ENCODE results near the gene SLC12A1.

SLC12A1 gene

DNA sequence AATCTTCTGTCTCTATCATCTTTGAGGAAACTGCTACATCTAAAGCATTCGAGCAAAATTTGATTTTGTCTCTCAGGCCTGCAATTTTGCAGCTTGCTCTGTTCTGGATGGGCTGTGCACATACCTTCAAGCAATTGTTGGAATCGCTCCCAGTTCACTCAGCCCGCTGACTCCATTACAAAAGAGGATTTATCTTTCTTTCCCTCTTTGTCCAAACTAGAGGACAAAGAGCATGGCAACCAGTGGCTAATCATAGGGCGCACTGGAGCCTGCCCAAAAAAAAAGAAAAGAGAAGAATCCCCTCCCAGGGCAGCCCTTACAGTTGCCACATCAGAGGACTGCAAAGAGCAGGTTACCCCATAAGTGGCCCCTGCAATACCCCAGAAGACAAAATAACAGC lies 76.1 kb downstream of the SLC12A1 start:
- H3K36me3 ChIP-seq (ENCODE audit: control insufficient read depth, insufficient read depth, low read length, severe bottlenecking), result no peaks in the 10 kb centered on the region
- DNase-seq (ENCODE audit: low read depth), result no peak
- H3K4me3 ChIP-seq (ENCODE audit: low read length), result no peak overlapping the region
- H3K27me3 ChIP-seq (replicated peaks; ENCODE audit: control insufficient read depth, insufficient read depth, low read length), result no peaks in the 10 kb centered on the region
- H3K9me3 ChIP-seq (ENCODE audit: control insufficient read depth, low read length), result no peaks in the 10 kb centered on the region
- H3K9ac ChIP-seq (ENCODE audit: low read length), result no peak overlapping the region
- H3K4me1 ChIP-seq (ENCODE audit: control insufficient read depth, insufficient read depth, low read length), result peaks cover 5% of the 10 kb centered on the region

DNA sequence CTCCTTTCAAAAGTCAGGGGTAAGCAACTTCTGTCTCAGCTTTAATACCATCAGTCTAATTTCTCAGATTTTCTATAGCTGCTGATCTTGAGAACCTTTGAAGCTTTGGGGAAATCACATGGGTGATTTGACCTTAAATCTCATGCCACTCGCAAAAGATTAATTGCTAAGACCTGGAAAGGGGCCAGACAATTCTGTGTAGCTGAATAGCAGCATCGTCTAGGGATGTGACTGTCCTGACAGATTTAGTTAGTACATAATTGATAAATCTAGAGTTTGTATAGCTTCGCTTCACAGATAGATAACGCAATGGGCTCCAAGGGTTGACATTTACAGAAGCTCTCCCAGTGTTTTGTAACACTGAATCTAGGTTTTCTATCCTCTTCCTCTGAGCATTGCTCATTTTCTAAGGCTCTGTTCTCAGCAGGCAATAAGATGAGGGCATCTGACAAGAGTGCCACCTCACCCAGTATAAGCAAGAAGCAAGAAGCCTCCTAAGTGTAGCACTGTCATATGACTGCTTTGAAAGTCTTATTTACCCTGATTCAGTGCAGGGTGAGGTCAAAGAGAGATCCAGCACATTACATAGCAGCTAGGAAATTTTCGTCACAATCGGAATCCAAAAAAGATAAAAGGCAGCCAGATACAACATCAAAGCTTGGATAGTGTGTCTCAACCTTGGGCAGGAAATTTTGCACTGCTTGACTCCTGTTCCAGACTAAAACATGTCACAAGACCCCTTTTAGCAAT lies 77.5 kb downstream of the SLC12A1 start:
- no peak for DNase-seq (ENCODE audit: low read depth)
- Histone ChIP-seq H3K36me3 (ENCODE audit: control insufficient read depth, insufficient read depth, low read length, severe bottlenecking) (no peaks in the 10 kb centered on the region), H3K4me1 (ENCODE audit: control insufficient read depth, insufficient read depth, low read length) (peaks cover 5% of the 10 kb centered on the region), H3K9me3 (ENCODE audit: control insufficient read depth, low read length) (no peaks in the 10 kb centered on the region), H3K27me3 (replicated peaks; ENCODE audit: control insufficient read depth, insufficient read depth, low read length) (no peaks in the 10 kb centered on the region), H3K4me3 (ENCODE audit: low read length) (no peak overlapping the region), H3K9ac (ENCODE audit: low read length) (no peak overlapping the region)

DNA sequence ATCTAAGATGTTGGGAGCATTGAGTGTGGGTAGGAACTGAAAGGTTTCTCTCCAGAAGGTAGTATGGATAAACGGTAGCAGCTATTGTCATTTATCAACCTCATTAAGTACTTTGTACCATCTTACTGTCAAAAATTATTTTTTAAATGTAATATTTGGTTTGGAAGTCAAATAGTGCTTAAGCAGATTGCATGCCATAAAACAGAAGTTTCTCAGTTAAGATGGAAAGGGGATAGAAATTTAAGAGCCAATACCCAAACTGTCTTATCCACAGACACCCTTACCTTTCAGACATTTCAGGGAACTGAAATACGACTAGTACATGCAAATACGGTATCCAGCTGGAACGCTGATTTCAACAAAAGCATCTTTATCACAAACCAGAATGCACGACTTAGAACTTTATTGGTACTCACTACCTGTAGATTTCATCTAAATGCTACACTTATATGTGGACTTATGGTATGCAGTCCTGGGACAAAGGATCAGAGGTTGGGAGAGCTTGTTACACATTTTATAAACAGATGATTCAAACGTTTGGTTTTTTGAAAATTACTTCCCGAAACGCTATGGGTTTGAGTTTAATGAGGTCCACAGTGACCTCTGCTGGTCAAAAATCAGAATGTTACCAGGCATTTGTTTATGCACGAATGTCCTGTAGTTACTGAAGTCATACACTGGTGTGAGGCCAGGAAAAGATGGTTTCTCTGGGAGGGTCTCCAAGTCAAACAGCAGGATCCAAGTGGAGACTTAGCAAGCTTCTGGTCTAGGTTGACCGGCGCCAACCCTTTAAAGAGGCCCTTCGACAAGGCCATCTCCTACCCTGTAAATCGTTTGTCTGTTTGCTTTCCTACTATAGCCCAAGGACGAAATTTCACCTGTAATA lies 79.5 kb downstream of the SLC12A1 start:
- peak overlapping the region; percentile 67 for H3K4me3 ChIP-seq (ENCODE audit: low read length)
- no peaks in the 10 kb centered on the region for H3K36me3 ChIP-seq (ENCODE audit: control insufficient read depth, insufficient read depth, low read length, severe bottlenecking)
- H3K9ac ChIP-seq (ENCODE audit: low read length), result peak overlapping the region; percentile 39
- no peaks in the 10 kb centered on the region for H3K9me3 ChIP-seq (ENCODE audit: control insufficient read depth, low read length)
- peak; percentile 92 for DNase-seq (ENCODE audit: low read depth)
- H3K27me3 ChIP-seq (replicated peaks; ENCODE audit: control insufficient read depth, insufficient read depth, low read length), result no peaks in the 10 kb centered on the region
- H3K4me1 ChIP-seq (ENCODE audit: control insufficient read depth, insufficient read depth, low read length), result peaks cover 5% of the 10 kb centered on the region

DNA sequence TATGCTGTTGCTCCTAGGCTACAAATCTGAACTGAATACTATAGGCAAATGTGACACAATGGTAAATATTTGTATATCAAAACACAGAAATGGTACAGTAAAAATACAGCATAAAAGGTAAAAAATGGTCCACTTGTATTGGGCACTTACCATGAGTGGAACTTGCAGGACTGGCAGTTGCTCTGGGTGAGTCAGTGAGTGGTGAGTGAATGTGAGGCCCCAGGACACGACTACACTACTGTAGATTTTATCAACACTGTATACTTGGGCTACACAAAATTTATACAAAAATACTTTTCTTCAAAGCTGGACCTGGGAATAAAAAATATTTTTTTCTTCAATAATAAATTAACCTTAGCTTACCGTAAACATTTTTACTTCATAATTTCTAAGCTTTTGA lies 83.5 kb downstream of the SLC12A1 start:
- no peaks in the 10 kb centered on the region for H3K9me3 ChIP-seq (ENCODE audit: control insufficient read depth, low read length)
- no peaks in the 10 kb centered on the region for H3K27me3 ChIP-seq (replicated peaks; ENCODE audit: control insufficient read depth, insufficient read depth, low read length)
- H3K4me3 ChIP-seq (ENCODE audit: low read length), result no peak overlapping the region
- H3K36me3 ChIP-seq (ENCODE audit: control insufficient read depth, insufficient read depth, low read length, severe bottlenecking), result no peaks in the 10 kb centered on the region
- H3K4me1 ChIP-seq (ENCODE audit: control insufficient read depth, insufficient read depth, low read length), result peaks cover 5% of the 10 kb centered on the region
- no peak overlapping the region for H3K9ac ChIP-seq (ENCODE audit: low read length)
- DNase-seq (ENCODE audit: low read depth), result peak; percentile 12

DNA sequence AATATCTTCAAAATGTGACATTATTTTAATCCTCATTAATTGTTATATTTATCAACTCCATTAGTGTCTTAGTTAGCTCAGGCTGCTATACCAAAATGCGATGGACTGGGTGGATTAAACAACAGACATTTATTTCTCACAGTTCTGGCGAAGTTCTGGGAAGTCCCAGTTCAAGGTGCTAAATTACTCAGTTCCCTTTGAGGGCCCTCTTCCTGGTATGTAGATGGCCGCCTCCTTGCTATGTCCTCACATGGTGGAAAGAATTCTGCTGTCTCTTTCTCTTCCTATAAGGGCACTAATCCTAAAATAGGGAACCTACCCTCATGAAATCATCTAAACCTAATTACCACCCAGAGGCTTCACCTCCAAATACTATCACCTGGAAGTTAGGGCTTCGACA lies 86.4 kb downstream of the SLC12A1 start:
- no peaks in the 10 kb centered on the region for H3K27me3 ChIP-seq (replicated peaks; ENCODE audit: control insufficient read depth, insufficient read depth, low read length)
- DNase-seq (ENCODE audit: low read depth), result no peak
- H3K4me3 ChIP-seq (ENCODE audit: low read length), result no peak overlapping the region
- no peaks in the 10 kb centered on the region for H3K9me3 ChIP-seq (ENCODE audit: control insufficient read depth, low read length)
- H3K36me3 ChIP-seq (ENCODE audit: control insufficient read depth, insufficient read depth, low read length, severe bottlenecking), result no peaks in the 10 kb centered on the region
- H3K4me1 ChIP-seq (ENCODE audit: control insufficient read depth, insufficient read depth, low read length), result no peaks in the 10 kb centered on the region
- no peak overlapping the region for H3K9ac ChIP-seq (ENCODE audit: low read length)

DNA sequence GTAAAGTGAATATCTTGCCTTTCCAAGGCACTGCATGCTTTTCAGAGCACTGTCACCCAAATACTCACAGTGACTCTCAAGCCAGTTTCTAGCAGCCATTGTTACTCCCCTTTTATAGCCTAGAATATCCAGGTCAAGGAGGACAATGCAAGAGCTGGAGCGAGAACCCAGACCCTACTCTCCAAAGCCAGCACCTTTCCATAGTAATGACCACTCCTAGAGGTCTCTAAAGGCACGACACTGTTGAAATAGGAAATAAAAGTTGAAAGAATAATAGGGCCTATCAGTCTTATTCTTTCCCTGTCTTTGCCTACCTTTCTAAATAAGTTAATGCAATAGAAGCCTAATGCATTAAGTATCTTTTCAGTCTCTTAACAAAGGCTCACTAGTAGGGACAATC lies 91.6 kb downstream of the SLC12A1 start:
- no peaks in the 10 kb centered on the region for H3K27me3 ChIP-seq (replicated peaks; ENCODE audit: control insufficient read depth, insufficient read depth, low read length)
- H3K9me3 ChIP-seq (ENCODE audit: control insufficient read depth, low read length), result no peaks in the 10 kb centered on the region
- DNase-seq (ENCODE audit: low read depth), result no peak
- H3K4me3 ChIP-seq (ENCODE audit: low read length), result no peak overlapping the region
- no peak overlapping the region for H3K9ac ChIP-seq (ENCODE audit: low read length)
- no peaks in the 10 kb centered on the region for H3K4me1 ChIP-seq (ENCODE audit: control insufficient read depth, insufficient read depth, low read length)
- no peaks in the 10 kb centered on the region for H3K36me3 ChIP-seq (ENCODE audit: control insufficient read depth, insufficient read depth, low read length, severe bottlenecking)

DNA sequence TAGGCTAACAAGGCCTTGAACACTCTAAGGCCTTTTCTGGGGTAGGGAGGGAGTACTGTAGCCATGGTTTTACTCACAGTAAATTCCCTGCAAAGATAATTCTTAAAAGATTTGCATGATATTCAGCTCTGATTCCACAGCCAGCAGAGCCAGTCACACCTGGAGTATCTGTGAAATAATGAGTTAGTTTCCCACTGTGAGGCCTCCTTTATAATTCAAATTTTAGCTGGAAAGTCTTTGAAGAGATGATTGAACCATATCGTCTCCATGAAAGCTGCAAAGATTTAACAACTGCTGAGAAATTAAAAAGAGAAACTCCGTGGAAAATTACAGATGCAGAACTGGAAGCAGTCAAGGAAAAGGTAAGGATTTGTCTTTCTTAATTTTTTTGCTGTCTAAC lies 92.8 kb downstream of the SLC12A1 start:
- H3K27me3 ChIP-seq (replicated peaks; ENCODE audit: control insufficient read depth, insufficient read depth, low read length), result no peaks in the 10 kb centered on the region
- H3K9me3 ChIP-seq (ENCODE audit: control insufficient read depth, low read length), result no peaks in the 10 kb centered on the region
- no peak overlapping the region for H3K4me3 ChIP-seq (ENCODE audit: low read length)
- no peaks in the 10 kb centered on the region for H3K4me1 ChIP-seq (ENCODE audit: control insufficient read depth, insufficient read depth, low read length)
- no peak overlapping the region for H3K9ac ChIP-seq (ENCODE audit: low read length)
- no peak for DNase-seq (ENCODE audit: low read depth)
- H3K36me3 ChIP-seq (ENCODE audit: control insufficient read depth, insufficient read depth, low read length, severe bottlenecking), result no peaks in the 10 kb centered on the region

DNA sequence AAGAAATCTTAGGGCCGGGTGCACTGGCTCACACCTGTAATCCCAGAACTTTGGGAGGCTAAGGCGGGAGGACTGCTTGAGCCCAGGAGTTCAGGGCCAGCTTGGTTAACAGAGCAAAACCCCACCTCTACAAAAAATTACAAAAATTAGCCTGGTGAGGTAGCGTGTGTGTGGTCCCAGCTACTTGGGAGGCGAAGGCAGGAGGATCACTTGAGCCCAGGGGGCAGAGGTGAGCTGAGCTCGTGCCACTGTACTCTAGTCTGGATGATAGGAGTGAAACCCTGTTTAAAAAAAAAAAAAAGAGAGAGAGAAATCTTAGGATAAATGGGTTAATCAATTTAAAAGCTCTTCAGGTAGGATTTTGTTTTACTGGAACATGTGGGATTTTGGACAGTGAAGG lies 93.9 kb downstream of the SLC12A1 start:
- H3K4me1 ChIP-seq (ENCODE audit: control insufficient read depth, insufficient read depth, low read length), result no peaks in the 10 kb centered on the region
- no peak for DNase-seq (ENCODE audit: low read depth)
- no peak overlapping the region for H3K9ac ChIP-seq (ENCODE audit: low read length)
- H3K4me3 ChIP-seq (ENCODE audit: low read length), result no peak overlapping the region
- H3K36me3 ChIP-seq (ENCODE audit: control insufficient read depth, insufficient read depth, low read length, severe bottlenecking), result no peaks in the 10 kb centered on the region
- no peaks in the 10 kb centered on the region for H3K9me3 ChIP-seq (ENCODE audit: control insufficient read depth, low read length)
- no peaks in the 10 kb centered on the region for H3K27me3 ChIP-seq (replicated peaks; ENCODE audit: control insufficient read depth, insufficient read depth, low read length)

DNA sequence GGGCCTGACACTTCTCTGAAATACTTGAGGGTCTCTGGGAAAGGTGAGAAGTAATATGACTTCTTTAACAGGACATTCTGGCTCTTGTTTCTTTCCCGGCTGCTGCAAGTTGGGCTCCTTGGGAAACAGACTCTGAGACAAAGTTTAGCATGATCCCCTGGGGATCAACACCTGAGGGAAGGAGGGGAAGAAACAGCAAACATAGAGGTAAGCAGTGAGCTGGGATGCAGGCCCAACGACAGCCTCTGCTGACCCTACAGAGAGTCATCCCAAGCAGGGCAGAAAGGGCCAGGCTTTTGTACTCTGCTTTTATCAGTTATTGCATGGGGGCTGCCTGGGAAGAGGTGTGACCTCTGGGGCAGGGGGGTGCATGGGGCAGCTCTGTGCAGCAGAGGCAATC lies 98.3 kb downstream of the SLC12A1 start:
- Histone ChIP-seq H3K9me3 (ENCODE audit: control insufficient read depth, low read length) (no peaks in the 10 kb centered on the region), H3K9ac (ENCODE audit: low read length) (no peak overlapping the region), H3K36me3 (ENCODE audit: control insufficient read depth, insufficient read depth, low read length, severe bottlenecking) (no peaks in the 10 kb centered on the region), H3K27me3 (replicated peaks; ENCODE audit: control insufficient read depth, insufficient read depth, low read length) (no peaks in the 10 kb centered on the region), H3K4me1 (ENCODE audit: control insufficient read depth, insufficient read depth, low read length) (no peaks in the 10 kb centered on the region), H3K4me3 (ENCODE audit: low read length) (no peak overlapping the region)
- no peak for DNase-seq (ENCODE audit: low read depth)

DNA sequence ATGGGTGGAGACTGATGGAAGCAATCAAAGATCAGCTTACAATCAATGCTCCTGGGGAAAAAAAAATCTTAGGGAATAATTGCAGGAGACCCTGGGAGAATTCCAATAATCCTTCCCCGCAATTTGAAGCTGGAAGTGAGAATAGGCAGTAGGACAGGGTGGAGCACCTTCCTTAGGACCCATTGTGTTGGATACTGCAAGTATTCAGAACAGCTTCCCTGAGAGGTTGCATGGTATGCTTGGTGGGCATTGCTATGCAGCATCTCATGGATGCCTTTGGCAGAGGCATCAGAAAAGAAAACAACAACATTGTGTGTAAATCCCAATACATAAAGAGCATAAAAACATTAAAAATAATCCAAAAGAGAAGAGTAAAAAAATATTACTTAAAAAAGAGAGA lies 100.5 kb downstream of the SLC12A1 start:
- no peaks in the 10 kb centered on the region for H3K4me1 ChIP-seq (ENCODE audit: control insufficient read depth, insufficient read depth, low read length)
- H3K9ac ChIP-seq (ENCODE audit: low read length), result no peak overlapping the region
- no peaks in the 10 kb centered on the region for H3K36me3 ChIP-seq (ENCODE audit: control insufficient read depth, insufficient read depth, low read length, severe bottlenecking)
- H3K9me3 ChIP-seq (ENCODE audit: control insufficient read depth, low read length), result no peaks in the 10 kb centered on the region
- H3K27me3 ChIP-seq (replicated peaks; ENCODE audit: control insufficient read depth, insufficient read depth, low read length), result no peaks in the 10 kb centered on the region
- no peak overlapping the region for H3K4me3 ChIP-seq (ENCODE audit: low read length)
- no peak for DNase-seq (ENCODE audit: low read depth)

DNA sequence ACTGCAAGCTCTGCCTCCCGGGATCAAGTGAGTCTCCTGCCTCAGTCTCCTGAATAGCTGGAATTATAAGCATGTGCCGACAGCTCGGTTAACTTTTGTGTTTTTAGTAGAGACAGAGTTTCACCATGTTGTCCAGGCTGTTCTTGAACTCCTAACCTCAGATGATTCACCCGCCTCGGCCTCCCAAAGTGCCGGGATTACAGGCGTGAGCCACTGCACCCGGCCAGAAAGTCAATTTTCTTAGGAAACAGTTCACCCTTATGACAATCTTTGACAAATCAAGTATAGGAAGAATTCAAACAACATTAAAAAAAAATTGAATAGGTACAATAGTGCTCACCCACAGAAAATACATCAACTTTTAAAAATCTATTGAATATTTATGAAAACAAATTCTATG lies 101.5 kb downstream of the SLC12A1 start:
- Histone ChIP-seq H3K36me3 (ENCODE audit: control insufficient read depth, insufficient read depth, low read length, severe bottlenecking) (no peaks in the 10 kb centered on the region), H3K4me1 (ENCODE audit: control insufficient read depth, insufficient read depth, low read length) (no peaks in the 10 kb centered on the region), H3K27me3 (replicated peaks; ENCODE audit: control insufficient read depth, insufficient read depth, low read length) (no peaks in the 10 kb centered on the region), H3K4me3 (ENCODE audit: low read length) (no peak overlapping the region), H3K9me3 (ENCODE audit: control insufficient read depth, low read length) (no peaks in the 10 kb centered on the region), H3K9ac (ENCODE audit: low read length) (no peak overlapping the region)
- no peak for DNase-seq (ENCODE audit: low read depth)

All from adipocyte (in vitro differentiated cells).